Thymus (tissue), 14 donors: ENCODE data around the gene FAM187B. TPM values are rescaled to one million over a fixed set of nuclear protein-coding genes. Genes with fewer than 3 reads are reported as not detected.

ENCODE experiments used
- DNase-seq, 9 donors: peaks; one replicate each; pipeline ENCODE4 v3.0.0-alpha.2; 2013; ENCODE audit warnings: low spot score in 9 of 9, low read depth in 6 of 9, missing footprints in 1 of 9
- H3K27ac ChIP-seq, 2 donors: one replicate each; pipeline ENCODE4 v1.5.1; 2013; ENCODE audit warnings: control low read depth in 1 of 2, low read depth in 1 of 2, low read length in 1 of 2, mild to moderate bottlenecking in 1 of 2, moderate library complexity in 1 of 2
- H3K27me3 ChIP-seq, 2 donors: one replicate each; pipeline ENCODE4 v1.5.1; 2013; ENCODE audit warnings: low read length in 1 of 2; ENCODE audit not compliant: control insufficient read depth in 2 of 2, insufficient read depth in 1 of 2
- H3K36me3 ChIP-seq, 2 donors: one replicate each; pipeline ENCODE4 v1.5.1; 2013; ENCODE audit warnings: low read length in 1 of 2, mild to moderate bottlenecking in 1 of 2, moderate library complexity in 1 of 2; ENCODE audit not compliant: control insufficient read depth in 2 of 2, insufficient read depth in 2 of 2
- H3K4me1 ChIP-seq, 2 donors: one replicate each; pipeline ENCODE4 v1.5.1; 2013; ENCODE audit warnings: low read length in 2 of 2; ENCODE audit not compliant: control insufficient read depth in 2 of 2, insufficient read depth in 2 of 2
- H3K4me3 ChIP-seq, 2 donors: one replicate each; pipeline ENCODE4 v1.5.1; 2013; ENCODE audit warnings: low read length in 2 of 2, control low read depth in 1 of 2, mild to moderate bottlenecking in 1 of 2
- H3K9me3 ChIP-seq, 2 donors: one replicate each; pipeline ENCODE4 v1.5.1; 2013; ENCODE audit warnings: low read length in 1 of 2, mild to moderate bottlenecking in 1 of 2; ENCODE audit not compliant: control insufficient read depth in 2 of 2, insufficient read depth in 1 of 2
- WGBS: extraction: QIAGEN DNeasy Blood & Tissue Kit; methylation state at CpG from one replicate; pipeline ENCODE4 v1.1.7; 2013; 5-methylcytosine and 5-hydroxymethylcytosine counted together
- long read RNA-seq, 10 donors: transcript quantifications; one replicate each; lab custom pipeline, GENCODE V29; 2026
- polyA plus RNA-seq: library from polyadenylated mRNA; stranded (reverse); fragments of 200-250 nt; gene quantifications from one replicate; pipeline ENCODE4 v1.2.3, GENCODE V29; 2013
- total RNA-seq: library from RNA; stranded (reverse); fragments of 120-200 nt; gene quantifications from one replicate; pipeline ENCODE4 v1.2.4, GENCODE V29; 2013
- donor health status: healthy.

Gene FAM187B
- total RNA-seq, result not detected
- polyA plus RNA-seq, result 0.09 TPM
- long read RNA-seq, donor 1, result 0 reads
- long read RNA-seq, donor 2, partial matches to known transcripts, result 273 of 282 reads
- long read RNA-seq, donor 2, other reads (novel, unspliced or antisense), result 9 of 282 reads
- long read RNA-seq, donor 3, partial matches to known transcripts, result 78 of 84 reads
- long read RNA-seq, donor 3, other reads (novel, unspliced or antisense), result 6 of 84 reads
- long read RNA-seq, donor 4, result 0 reads
- long read RNA-seq, donor 5, result 0 reads
- long read RNA-seq, donor 6, result 0 reads
- long read RNA-seq, donor 7, partial matches to known transcripts, result 52 of 74 reads
- long read RNA-seq, donor 7, other reads (novel, unspliced or antisense), result 22 of 74 reads
- long read RNA-seq, donor 8, result 0 reads
- long read RNA-seq, donor 9, result 0 reads
- long read RNA-seq, donor 10, result 0 reads

- WGBS, result 96% methylated on average over 14 of the region's 14 CpGs
- Histone ChIP-seq H3K36me3 (no peaks in the 10 kb centered on the region), H3K4me1 (peaks cover 0 to 9% of the 10 kb centered on the region in 2 donors), H3K4me3 (no peak within 1 kb of the TSS), H3K27me3 (no peaks in the 10 kb centered on the region), H3K27ac (no peak within 1 kb of the TSS), H3K9me3 (no peaks in the 10 kb centered on the region)
- no peak for DNase-seq
Measured at GRCh38 chr19:35228177-35228930, at the start of gene FAM187B. TSS of gene FAM187B (minus strand) at chr19:35228739. CDS start at chr19:35228680, 59 bp downstream.

GRCh38 chr19:35276706-35277281 lies 48.3 kb upstream of the FAM187B start:
- Histone ChIP-seq H3K36me3 (peaks cover 51 to 69% of the 10 kb centered on the region in 2 donors), H3K9me3 (no peaks in the 10 kb centered on the region), H3K4me1 (peaks cover 0 to under 1% of the 10 kb centered on the region in 2 donors), H3K27me3 (peaks cover 0 to 1% of the 10 kb centered on the region in 2 donors), H3K27ac (no peak overlapping the region), H3K4me3 (no peak overlapping the region)
- no peak for DNase-seq
- WGBS, result 97% methylated on average over 28 of the region's 28 CpGs

- peaks cover 68 to 79% of the 10 kb centered on the region in 2 donors for H3K36me3 ChIP-seq
- no peaks in the 10 kb centered on the region for H3K27me3 ChIP-seq
- peaks cover 7 to 8% of the 10 kb centered on the region in 2 donors for H3K4me1 ChIP-seq
- no peak for DNase-seq
- 97% methylated on average over 5 of the region's 5 CpGs for WGBS
- H3K9me3 ChIP-seq, result no peaks in the 10 kb centered on the region
- no peak overlapping the region for H3K4me3 ChIP-seq
- no peak overlapping the region for H3K27ac ChIP-seq
Measured at GRCh38 chr19:35274323-35274722, 45.8 kb upstream of the FAM187B start.

GRCh38 chr19:35273686-35274259 lies 45.2 kb upstream of the FAM187B start:
- Histone ChIP-seq H3K4me1 (peaks cover 7 to 8% of the 10 kb centered on the region in 2 donors), H3K4me3 (no peak overlapping the region), H3K36me3 (peaks cover 66 to 74% of the 10 kb centered on the region in 2 donors), H3K9me3 (no peaks in the 10 kb centered on the region), H3K27me3 (no peaks in the 10 kb centered on the region), H3K27ac (no peak overlapping the region)
- no peak for DNase-seq
- 96% methylated on average over 14 of the region's 14 CpGs for WGBS

GRCh38 chr19:35272954-35273649 lies 44.6 kb upstream of the FAM187B start:
- H3K9me3 ChIP-seq, result no peaks in the 10 kb centered on the region
- no peak for DNase-seq
- peaks cover 7 to 8% of the 10 kb centered on the region in 2 donors for H3K4me1 ChIP-seq
- 95% methylated on average over 10 of the region's 10 CpGs for WGBS
- H3K4me3 ChIP-seq, result no peak overlapping the region
- no peak overlapping the region for H3K27ac ChIP-seq
- H3K27me3 ChIP-seq, result no peaks in the 10 kb centered on the region
- peaks cover 61 to 68% of the 10 kb centered on the region in 2 donors for H3K36me3 ChIP-seq

GRCh38 chr19:35272122-35272719 lies 43.7 kb upstream of the FAM187B start:
- Histone ChIP-seq H3K4me3 (no peak overlapping the region), H3K36me3 (peaks cover 53 to 61% of the 10 kb centered on the region in 2 donors), H3K27ac (no peak overlapping the region), H3K9me3 (no peaks in the 10 kb centered on the region), H3K27me3 (no peaks in the 10 kb centered on the region), H3K4me1 (peaks cover 7 to 8% of the 10 kb centered on the region in 2 donors)
- WGBS, result 78% methylated on average over 16 of the region's 16 CpGs
- DNase-seq, result no peak

- Histone ChIP-seq H3K27ac (no peak overlapping the region), H3K27me3 (no peaks in the 10 kb centered on the region), H3K4me1 (peaks cover 11 to 12% of the 10 kb centered on the region in 2 donors), H3K36me3 (peaks cover 50 to 56% of the 10 kb centered on the region in 2 donors), H3K4me3 (no peak overlapping the region), H3K9me3 (no peaks in the 10 kb centered on the region)
- WGBS, result 97% methylated on average over 7 of the region's 7 CpGs
- no peak for DNase-seq
Measured at GRCh38 chr19:35271546-35271945, 43.0 kb upstream of the FAM187B start.

- Histone ChIP-seq H3K9me3 (no peaks in the 10 kb centered on the region), H3K36me3 (peaks cover 41 to 47% of the 10 kb centered on the region in 2 donors), H3K4me1 (peaks cover 11 to 20% of the 10 kb centered on the region in 2 donors), H3K27me3 (no peaks in the 10 kb centered on the region), H3K27ac (no peak overlapping the region), H3K4me3 (no peak overlapping the region)
- WGBS, result 97% methylated on average over 16 of the region's 16 CpGs
- DNase-seq, result no peak
Measured at GRCh38 chr19:35270381-35270811, 41.9 kb upstream of the FAM187B start.
